Activated T-cell treated with anti-CD3 and anti-CD28 coated beads, Interleukin-2, amount 50 U/mL, for 4 hours (primary cell): ENCODE measurements around the gene ZDHHC1. TPM values are rescaled to one million over a fixed set of nuclear protein-coding genes. Genes with fewer than 3 reads are reported as not detected.

Experiments used
- ATAC-seq, 2 donors: fragments of 200-7000 bp; cut with Tn5 transposase; one replicate each; pipeline ENCODE4 v1.10.0; 2021
- DNase-seq: peaks from one replicate; pipeline ENCODE4 v3.0.0-alpha.2; 2020
- H3K27me3 Mint-ChIP-seq: one replicate; pipeline ENCODE4 v1.8.0; 2021; ENCODE audit warnings: low read depth, mixed read lengths
- H3K36me3 Mint-ChIP-seq: one replicate; pipeline ENCODE4 v1.8.0; 2022; ENCODE audit warnings: mixed read lengths; ENCODE audit not compliant: insufficient read depth
- H3K4me1 Mint-ChIP-seq: one replicate; pipeline ENCODE4 v1.8.0; 2021; ENCODE audit warnings: low read depth, mixed read lengths
- H3K4me3 Mint-ChIP-seq: one replicate; pipeline ENCODE4 v1.8.0; 2021; ENCODE audit warnings: mild to moderate bottlenecking, moderate library complexity, mixed read lengths
- H3K9me3 Mint-ChIP-seq: one replicate; pipeline ENCODE4 v1.8.0; 2021; ENCODE audit warnings: mixed read lengths
- total RNA-seq, 3 donors: library from RNA; stranded (reverse); gene quantifications; one replicate each; pipeline ENCODE4 v1.2.1, GENCODE V29; 2021

Gene ZDHHC1
- under 1 TPM; 0.61 to 0.99 (median 0.79) TPM for total RNA-seq

DNA sequence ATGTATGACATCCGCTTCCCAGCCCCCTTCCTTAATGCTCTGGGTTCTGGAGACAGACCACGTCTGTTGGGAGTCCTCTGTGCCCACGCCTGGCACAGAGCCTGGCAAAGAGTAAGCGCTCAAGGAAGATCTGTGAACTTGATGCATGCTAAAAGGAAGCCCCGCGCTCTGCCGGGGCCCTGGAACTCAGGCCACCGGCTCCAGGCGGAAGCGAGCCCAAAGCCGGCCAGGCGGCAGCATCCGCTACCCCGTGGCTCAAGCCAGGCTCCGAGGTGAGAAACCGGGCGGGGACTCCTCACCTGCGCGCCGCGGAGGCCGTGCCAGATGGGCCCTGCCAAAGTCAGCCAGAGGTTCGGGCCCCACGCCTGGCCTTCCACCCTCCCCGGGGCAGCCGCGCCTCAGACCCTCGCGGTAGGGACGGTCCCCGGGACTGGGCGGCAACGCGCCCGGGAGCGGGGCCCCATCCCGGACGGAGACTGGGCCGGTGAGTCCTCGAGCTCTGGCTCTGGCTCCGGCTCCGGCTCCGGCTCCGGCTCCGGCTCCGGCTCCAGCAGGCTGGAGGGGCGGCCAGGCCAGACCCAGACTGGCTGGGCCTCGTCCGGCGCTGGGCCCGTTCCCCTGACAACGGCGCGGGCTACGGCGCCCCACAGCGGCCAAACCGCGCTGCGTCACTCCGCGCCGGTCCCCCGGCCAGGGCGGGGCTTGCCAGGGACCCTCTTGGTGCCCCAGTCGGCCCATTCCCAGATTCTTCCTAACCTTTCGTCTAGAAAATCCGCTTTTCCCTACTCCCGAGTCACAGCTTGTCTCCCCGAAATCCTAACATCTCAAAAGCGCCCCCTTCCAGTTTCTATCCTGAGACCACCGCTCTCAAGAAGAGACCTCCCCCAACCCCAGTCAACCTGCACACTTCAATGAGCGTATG lies at the start of gene ZDHHC1:
Gene ZDHHC1, minus strand, starts transcription at position 606 of the 922 bp plus-strand sequence. CDS start 8,702 bp downstream, outside the sequence.
- DNase-seq: peak; percentile 34
- Mint-ChIP-seq H3K36me3 (no peaks in the 10 kb centered on the region), H3K4me1 (peaks cover 9% of the 10 kb centered on the region), H3K9me3 (no peaks in the 10 kb centered on the region), H3K4me3 (peak within 1 kb of the TSS; percentile 62), H3K27me3 (peaks cover 44% of the 10 kb centered on the region)
- ATAC-seq: peak; percentile 92 to 95

DNA sequence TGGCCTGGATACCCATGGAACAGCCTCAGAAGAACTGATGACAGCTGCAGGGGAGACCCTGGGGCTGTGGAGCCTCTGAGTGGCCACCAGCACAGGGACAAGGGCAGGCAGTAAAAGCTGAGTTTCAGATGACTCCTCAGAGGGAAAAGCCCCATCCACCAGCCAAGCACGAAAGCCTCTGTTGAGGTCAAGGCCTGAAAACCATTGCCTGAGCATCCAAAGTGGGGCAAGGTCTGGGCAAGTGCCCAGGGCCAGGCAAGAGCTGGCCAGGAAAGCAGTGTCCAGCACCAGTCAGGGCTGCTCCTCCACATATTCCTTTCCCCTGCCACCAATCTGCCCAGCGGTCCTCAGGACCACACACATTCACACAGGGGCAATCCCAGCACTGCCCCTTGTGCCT lies 48.3 kb upstream of the ZDHHC1 start:
- Mint-ChIP-seq H3K4me1 (peaks cover 23% of the 10 kb centered on the region), H3K27me3 (no peaks in the 10 kb centered on the region), H3K9me3 (no peaks in the 10 kb centered on the region), H3K36me3 (peaks cover 2% of the 10 kb centered on the region), H3K4me3 (no peak overlapping the region)
- ATAC-seq (no peak), DNase-seq (no peak)

- peaks cover 2% of the 10 kb centered on the region for H3K36me3 Mint-ChIP-seq
- DNase-seq: no peak
- no peaks in the 10 kb centered on the region for H3K9me3 Mint-ChIP-seq
- H3K4me1 Mint-ChIP-seq: peaks cover 21% of the 10 kb centered on the region
- H3K27me3 Mint-ChIP-seq: no peaks in the 10 kb centered on the region
- H3K4me3 Mint-ChIP-seq: no peak overlapping the region
- no peak for ATAC-seq
Measured at GRCh38 chr16:67463691-67464090, 47.4 kb upstream of the ZDHHC1 start.

DNA sequence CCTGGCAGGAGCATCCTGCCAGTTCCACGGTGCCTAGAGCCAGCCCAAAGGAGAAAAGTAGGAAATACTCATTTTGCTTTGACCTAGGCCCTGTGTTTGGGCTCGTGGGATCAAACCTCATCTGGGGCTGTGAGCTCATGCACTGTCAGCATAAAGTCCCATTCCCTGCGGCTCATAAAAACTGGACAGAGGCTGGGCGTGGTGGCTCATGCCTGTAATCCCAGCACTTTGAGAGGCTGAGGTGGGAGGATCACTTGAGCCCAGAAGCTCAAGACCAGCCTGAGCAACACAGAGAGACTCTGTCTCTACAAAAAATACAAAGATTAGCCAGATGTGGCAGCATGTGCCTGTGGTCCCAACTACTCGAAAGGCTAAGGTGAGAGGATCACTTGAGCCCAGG lies 46.8 kb upstream of the ZDHHC1 start:
- H3K4me3 Mint-ChIP-seq: no peak overlapping the region
- H3K36me3 Mint-ChIP-seq: peaks cover 2% of the 10 kb centered on the region
- ATAC-seq (no peak), DNase-seq (no peak)
- no peaks in the 10 kb centered on the region for H3K9me3 Mint-ChIP-seq
- H3K4me1 Mint-ChIP-seq: peaks cover 16% of the 10 kb centered on the region
- no peaks in the 10 kb centered on the region for H3K27me3 Mint-ChIP-seq

GRCh38 chr16:67462279-67462655 lies 46.0 kb upstream of the ZDHHC1 start:
- DNase-seq: no peak
- ATAC-seq: no peak
- H3K4me1 Mint-ChIP-seq: peaks cover 12% of the 10 kb centered on the region
- no peaks in the 10 kb centered on the region for H3K9me3 Mint-ChIP-seq
- peaks cover 2% of the 10 kb centered on the region for H3K36me3 Mint-ChIP-seq
- H3K4me3 Mint-ChIP-seq: no peak overlapping the region
- no peaks in the 10 kb centered on the region for H3K27me3 Mint-ChIP-seq

DNA sequence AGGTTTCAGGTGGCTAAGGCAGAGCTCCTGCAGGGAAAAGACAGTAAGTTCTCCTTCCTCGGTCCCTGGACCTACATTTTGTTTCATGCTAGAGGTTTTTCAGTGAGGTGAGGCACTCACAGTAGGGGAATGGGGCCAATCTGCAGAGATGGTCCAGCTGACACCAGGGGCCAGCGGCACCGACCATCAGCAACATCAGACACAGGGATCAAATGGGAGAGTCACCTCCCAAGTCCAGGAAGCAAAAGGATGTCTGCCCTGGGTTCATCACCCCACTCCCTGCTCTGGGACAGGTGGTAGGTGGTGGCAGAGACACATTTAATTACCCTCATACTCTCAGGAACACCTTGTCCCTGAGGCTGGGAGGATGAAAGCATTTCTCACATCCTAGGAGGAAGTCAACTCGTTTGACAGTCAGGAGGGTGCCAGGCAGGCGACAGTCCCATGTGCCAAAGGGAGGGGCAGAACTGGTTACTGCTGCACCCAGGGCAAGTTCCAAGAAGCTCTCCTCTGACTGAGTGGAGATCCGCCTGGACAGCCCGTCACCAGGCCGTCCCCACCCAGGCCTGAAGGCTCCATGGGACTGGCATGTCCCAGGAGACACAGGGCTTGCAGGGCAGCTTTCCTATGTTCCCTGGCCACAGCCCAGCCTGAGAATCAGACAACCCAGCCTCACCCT lies 45.5 kb upstream of the ZDHHC1 start:
- Mint-ChIP-seq H3K9me3 (no peaks in the 10 kb centered on the region), H3K4me1 (peaks cover 15% of the 10 kb centered on the region), H3K27me3 (no peaks in the 10 kb centered on the region), H3K36me3 (peaks cover 2% of the 10 kb centered on the region), H3K4me3 (no peak overlapping the region)
- DNase-seq (no peak), ATAC-seq (no peak)

- DNase-seq (no peak), ATAC-seq (no peak)
- H3K27me3 Mint-ChIP-seq: no peaks in the 10 kb centered on the region
- H3K4me3 Mint-ChIP-seq: no peak overlapping the region
- H3K4me1 Mint-ChIP-seq: peaks cover 17% of the 10 kb centered on the region
- peaks cover 2% of the 10 kb centered on the region for H3K36me3 Mint-ChIP-seq
- H3K9me3 Mint-ChIP-seq: no peaks in the 10 kb centered on the region
Measured at GRCh38 chr16:67460961-67461360, 44.7 kb upstream of the ZDHHC1 start.

DNA sequence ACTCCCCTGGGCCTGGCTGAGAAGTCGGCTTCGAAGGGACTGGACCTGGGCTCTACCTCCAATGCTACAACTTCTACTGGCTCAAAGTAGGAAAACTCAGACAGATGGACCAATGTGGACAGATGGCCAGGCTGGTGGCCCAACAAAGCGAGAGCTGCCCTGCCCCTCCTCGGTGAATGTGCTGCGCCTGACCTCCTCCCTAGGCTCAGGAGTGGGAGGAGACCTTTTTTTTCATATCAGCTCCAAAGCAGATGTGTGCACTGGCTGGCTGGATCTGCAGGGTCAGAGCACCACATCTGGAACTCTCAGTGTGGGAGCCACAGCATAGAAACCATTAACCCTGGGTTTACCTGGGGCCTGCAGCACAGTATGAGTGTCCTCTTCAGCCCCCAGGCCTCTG lies 43.9 kb upstream of the ZDHHC1 start:
- peaks cover 2% of the 10 kb centered on the region for H3K36me3 Mint-ChIP-seq
- DNase-seq: no peak
- peaks cover 12% of the 10 kb centered on the region for H3K4me1 Mint-ChIP-seq
- no peaks in the 10 kb centered on the region for H3K9me3 Mint-ChIP-seq
- no peak for ATAC-seq
- no peaks in the 10 kb centered on the region for H3K27me3 Mint-ChIP-seq
- H3K4me3 Mint-ChIP-seq: no peak overlapping the region

DNA sequence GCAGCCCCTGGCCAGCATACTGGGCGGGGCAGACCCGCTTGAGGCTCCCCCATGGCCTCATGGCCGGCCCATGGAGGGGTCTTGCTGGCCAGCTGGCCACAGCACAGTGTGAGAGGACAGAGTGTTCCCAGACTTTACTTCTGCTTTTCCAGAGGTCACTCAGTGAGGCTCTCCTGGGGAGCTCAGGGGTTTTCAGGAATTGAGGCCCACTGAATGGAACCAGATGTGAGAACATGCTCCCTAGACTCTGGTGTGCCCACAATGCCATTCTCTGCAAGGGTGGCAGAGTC lies 43.5 kb upstream of the ZDHHC1 start:
- no peaks in the 10 kb centered on the region for H3K9me3 Mint-ChIP-seq
- H3K4me1 Mint-ChIP-seq: peaks cover 12% of the 10 kb centered on the region
- H3K27me3 Mint-ChIP-seq: no peaks in the 10 kb centered on the region
- no peak overlapping the region for H3K4me3 Mint-ChIP-seq
- H3K36me3 Mint-ChIP-seq: peaks cover 2% of the 10 kb centered on the region
- DNase-seq (no peak), ATAC-seq (no peak)

- H3K9me3 Mint-ChIP-seq: no peaks in the 10 kb centered on the region
- no peak for ATAC-seq
- H3K36me3 Mint-ChIP-seq: peaks cover 2% of the 10 kb centered on the region
- H3K4me1 Mint-ChIP-seq: peaks cover 12% of the 10 kb centered on the region
- H3K4me3 Mint-ChIP-seq: no peak overlapping the region
- no peak for DNase-seq
- no peaks in the 10 kb centered on the region for H3K27me3 Mint-ChIP-seq
Measured at GRCh38 chr16:67459066-67459860, 43.0 kb upstream of the ZDHHC1 start.

- Mint-ChIP-seq H3K9me3 (no peaks in the 10 kb centered on the region), H3K4me1 (peaks cover 14% of the 10 kb centered on the region), H3K27me3 (no peaks in the 10 kb centered on the region), H3K4me3 (no peak overlapping the region), H3K36me3 (peaks cover 1% of the 10 kb centered on the region)
- ATAC-seq: no peak
- no peak for DNase-seq
Measured at GRCh38 chr16:67458121-67458641, 41.9 kb upstream of the ZDHHC1 start.

DNA sequence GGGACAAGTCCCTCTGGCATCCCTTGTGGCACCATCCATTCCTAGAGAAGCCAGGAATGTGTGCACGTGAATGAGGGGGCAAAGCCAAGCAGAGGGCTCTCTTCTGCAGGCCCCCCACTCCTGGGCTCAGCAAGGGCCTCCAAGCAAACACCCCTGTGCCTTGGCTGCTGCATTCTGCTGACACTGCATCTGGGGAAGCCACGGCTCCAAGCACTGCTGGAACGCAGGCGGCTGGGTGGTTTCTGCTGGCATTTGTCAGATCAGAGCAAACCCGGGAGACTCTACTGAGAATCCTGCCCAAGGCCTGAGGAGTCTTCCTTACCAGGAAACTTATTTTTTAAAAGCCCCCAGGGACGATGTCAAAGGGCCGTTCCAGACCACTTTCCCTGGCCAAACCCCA lies 41.3 kb upstream of the ZDHHC1 start:
- Mint-ChIP-seq H3K27me3 (no peaks in the 10 kb centered on the region), H3K9me3 (no peaks in the 10 kb centered on the region), H3K4me1 (peaks cover 14% of the 10 kb centered on the region), H3K4me3 (no peak overlapping the region), H3K36me3 (peaks cover 5% of the 10 kb centered on the region)
- no peak for DNase-seq
- no peak for ATAC-seq

DNA sequence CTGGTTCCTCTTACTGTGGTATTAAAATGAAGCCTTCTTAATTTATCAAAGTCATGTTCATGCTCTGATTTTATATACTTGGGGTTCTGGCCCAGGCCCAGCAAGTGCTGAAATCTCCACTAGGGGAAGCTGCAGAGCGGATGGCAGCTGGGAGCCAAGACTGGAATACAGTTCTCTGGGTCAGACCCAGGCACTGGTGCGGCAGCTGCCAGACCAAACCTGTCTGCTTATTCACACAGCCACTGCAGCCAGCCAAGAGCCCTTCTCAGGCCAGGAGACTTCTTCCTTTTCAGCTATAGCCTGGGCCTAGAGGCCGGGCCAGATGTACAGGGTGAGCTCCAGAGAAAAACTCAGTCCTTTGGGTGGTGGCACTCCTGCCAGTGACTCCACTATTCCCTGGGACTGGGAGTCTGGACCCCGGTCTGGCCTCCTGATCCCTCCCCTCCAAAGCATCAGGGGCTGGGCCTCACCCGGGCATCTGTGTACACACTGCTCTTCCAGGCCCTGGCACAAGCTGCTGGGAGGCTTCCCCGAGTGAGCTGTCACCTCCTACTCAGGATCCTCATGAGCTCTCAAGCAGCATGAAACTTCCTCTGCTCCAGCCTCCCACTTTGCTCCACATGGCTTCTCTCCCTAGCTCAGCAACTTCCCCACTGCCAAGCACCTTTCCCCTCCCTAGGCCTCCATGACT lies 40.3 kb upstream of the ZDHHC1 start:
- no peaks in the 10 kb centered on the region for H3K27me3 Mint-ChIP-seq
- peaks cover 14% of the 10 kb centered on the region for H3K4me1 Mint-ChIP-seq
- DNase-seq (no peak), ATAC-seq (no peak)
- H3K4me3 Mint-ChIP-seq: no peak overlapping the region
- no peaks in the 10 kb centered on the region for H3K9me3 Mint-ChIP-seq
- H3K36me3 Mint-ChIP-seq: peaks cover 5% of the 10 kb centered on the region

DNA sequence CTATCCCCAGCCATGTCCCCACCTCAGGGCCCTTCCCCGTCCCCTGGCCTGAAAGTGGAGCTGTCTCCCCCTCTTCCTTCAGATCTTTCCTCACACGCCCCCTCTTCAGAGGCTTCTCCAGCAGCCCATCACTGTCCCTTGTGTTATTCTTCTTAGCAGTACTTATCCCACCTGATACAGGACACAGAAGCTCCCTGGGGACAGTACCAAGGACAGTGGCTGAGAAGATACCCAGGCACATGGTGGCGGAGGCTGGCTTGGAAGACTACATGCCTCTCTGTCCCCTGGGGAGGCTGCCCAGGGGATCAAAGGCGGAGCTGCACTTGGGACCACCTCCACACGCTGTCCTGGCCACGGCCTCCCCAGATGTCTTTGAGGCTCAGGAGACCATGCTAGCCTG lies 38.6 kb upstream of the ZDHHC1 start:
- H3K4me1 Mint-ChIP-seq: peaks cover 14% of the 10 kb centered on the region
- peaks cover 13% of the 10 kb centered on the region for H3K36me3 Mint-ChIP-seq
- no peak overlapping the region for H3K4me3 Mint-ChIP-seq
- no peaks in the 10 kb centered on the region for H3K9me3 Mint-ChIP-seq
- ATAC-seq: no peak
- DNase-seq: no peak
- H3K27me3 Mint-ChIP-seq: no peaks in the 10 kb centered on the region
